HG03159 (cell line): ENCODE measurements around the gene SEMA3B.
"Not testable (repeated sequence)": the region's sequence is repeated elsewhere in the genome, so short reads cannot be mapped to it uniquely, and the experiment has no call there.

Source experiments
- ATAC-seq: cut with Tn5 transposase; IDR thresholded peaks from one replicate; pipeline ENCODE4 v1.9.1; 2021; ENCODE audit warnings: mild to moderate bottlenecking, moderate library complexity; ENCODE audit not compliant: unreplicated experiment

The SEMA3B gene

GRCh38 chr3:50271314-50271936 is 2.5 kb downstream of the SEMA3B start:
- no peak for ATAC-seq

DNA sequence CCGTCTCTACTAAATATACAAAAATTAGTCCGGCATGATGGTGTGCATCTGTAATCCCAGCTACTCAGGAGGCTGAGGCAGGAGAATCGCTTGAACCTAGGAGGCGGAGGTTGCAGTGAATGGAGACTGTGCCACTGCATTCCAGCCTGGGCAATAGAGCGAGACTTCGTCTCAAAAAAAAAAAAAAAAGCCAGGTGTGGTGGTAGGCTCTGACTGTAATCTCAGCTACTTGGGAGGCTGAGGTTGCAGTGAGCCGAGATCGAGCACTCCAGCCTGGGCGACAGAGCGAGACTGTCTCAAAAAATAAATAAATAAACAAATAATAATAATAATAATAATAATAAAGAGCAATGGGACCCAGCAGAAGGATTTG is 3.6 kb downstream of the SEMA3B start:
- not testable (repeated sequence) for ATAC-seq

- peak; percentile 81 for ATAC-seq
These were observed 4.2 kb downstream of the SEMA3B start for GRCh38 chr3:50272911-50273688.

- no peak for ATAC-seq
These were observed 4.7 kb downstream of the SEMA3B start for GRCh38 chr3:50273689-50274065.

DNA sequence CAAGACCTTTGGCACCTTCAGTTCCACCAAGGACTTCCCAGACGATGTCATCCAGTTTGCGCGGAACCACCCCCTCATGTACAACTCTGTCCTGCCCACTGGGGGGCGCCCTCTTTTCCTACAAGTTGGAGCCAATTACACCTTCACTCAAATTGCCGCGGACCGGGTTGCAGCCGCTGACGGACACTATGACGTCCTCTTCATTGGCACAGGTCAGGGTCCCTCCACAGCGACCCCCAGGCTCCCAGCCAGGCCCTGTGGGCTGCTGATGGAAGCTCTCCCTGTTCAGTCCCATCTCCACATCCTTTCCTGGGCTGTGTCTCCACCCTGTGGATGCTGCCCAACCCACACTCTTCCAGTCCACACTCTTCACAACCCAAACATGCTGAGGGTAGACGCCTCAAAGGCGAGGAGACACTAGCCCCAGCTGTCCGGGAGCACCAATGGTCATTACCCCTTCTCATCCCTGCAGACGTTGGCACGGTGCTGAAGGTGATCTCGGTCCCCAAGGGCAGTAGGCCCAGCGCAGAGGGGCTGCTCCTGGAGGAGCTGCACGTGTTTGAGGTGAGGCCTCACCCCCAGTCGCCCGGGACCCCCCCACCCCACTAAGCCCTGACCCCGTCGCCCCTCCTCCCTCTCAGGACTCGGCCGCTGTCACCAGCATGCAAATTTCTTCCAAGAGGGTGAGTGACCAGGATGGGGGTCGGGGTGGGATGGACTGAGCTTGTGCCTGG is 5.6 kb downstream of the SEMA3B start:
- ATAC-seq = no peak

- ATAC-seq = no peak
These were observed 6.4 kb downstream of the SEMA3B start for GRCh38 chr3:50275141-50275995.

DNA sequence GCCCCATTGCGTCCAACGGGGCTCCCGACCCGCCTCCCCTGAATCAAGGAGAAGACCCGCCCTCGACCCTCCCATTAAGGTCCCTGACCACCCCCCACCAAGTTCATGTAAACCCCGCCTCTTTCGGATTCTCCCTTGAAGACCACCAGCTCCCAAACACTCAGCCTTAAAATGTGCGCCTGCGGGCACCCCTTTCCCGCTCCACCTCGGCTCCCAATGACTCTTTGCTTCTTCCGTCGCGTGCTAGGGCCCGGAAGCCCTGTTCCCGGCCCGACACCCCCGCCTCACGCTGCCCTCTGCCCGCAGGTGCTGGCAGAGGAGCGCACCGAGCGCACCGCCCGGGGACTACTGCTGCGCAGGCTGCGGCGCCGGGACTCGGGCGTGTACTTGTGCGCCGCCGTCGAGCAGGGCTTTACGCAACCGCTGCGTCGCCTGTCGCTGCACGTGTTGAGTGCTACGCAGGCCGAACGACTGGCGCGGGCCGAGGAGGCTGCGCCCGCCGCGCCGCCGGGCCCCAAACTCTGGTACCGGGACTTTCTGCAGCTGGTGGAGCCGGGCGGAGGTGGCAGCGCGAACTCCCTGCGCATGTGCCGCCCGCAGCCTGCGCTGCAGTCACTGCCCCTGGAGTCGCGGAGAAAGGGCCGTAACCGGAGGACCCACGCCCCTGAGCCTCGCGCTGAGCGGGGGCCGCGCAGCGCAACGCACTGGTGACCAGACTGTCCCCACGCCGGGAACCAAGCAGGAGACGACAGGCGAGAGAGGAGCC is 7.2 kb downstream of the SEMA3B start:
- no peak for ATAC-seq

DNA sequence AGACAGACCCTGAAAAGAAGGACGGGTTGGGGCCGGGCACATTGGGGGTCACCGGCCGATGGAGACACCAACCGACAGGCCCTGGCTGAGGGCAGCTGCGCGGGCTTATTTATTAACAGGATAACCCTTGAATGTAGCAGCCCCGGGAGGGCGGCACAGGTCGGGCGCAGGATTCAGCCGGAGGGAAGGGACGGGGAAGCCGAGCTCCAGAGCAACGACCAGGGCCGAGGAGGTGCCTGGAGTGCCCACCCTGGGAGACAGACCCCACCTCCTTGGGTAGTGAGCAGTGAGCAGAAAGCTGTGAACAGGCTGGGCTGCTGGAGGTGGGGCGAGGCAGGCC is 7.8 kb downstream of the SEMA3B start:
- ATAC-seq = no peak

GRCh38 chr3:50278123-50278879 is 9.4 kb downstream of the SEMA3B start:
- no peak for ATAC-seq

DNA sequence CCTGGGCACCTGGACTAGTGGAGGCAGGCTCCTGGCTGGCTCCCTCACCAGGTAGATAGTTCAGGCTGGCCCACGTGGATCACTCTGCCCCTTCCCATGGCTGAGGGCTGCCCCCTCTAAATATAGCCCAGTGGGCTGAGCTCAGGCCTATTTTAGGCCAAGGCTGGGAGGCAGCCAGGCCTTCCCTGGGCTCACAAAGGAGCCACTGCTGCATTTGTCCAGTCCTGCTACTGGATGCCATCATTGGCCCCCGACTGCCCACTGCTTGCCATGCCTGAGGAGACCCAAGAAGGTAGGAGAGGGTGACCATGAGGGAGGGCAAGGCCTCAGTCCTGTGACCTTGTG is 9.9 kb downstream of the SEMA3B start, which contains the start of gene LSMEM2:
Gene LSMEM2 (plus strand): TSS at position 208 of the 345 bp plus-strand sequence. CDS start 27 bp downstream, at position 235.
- ATAC-seq = no peak

DNA sequence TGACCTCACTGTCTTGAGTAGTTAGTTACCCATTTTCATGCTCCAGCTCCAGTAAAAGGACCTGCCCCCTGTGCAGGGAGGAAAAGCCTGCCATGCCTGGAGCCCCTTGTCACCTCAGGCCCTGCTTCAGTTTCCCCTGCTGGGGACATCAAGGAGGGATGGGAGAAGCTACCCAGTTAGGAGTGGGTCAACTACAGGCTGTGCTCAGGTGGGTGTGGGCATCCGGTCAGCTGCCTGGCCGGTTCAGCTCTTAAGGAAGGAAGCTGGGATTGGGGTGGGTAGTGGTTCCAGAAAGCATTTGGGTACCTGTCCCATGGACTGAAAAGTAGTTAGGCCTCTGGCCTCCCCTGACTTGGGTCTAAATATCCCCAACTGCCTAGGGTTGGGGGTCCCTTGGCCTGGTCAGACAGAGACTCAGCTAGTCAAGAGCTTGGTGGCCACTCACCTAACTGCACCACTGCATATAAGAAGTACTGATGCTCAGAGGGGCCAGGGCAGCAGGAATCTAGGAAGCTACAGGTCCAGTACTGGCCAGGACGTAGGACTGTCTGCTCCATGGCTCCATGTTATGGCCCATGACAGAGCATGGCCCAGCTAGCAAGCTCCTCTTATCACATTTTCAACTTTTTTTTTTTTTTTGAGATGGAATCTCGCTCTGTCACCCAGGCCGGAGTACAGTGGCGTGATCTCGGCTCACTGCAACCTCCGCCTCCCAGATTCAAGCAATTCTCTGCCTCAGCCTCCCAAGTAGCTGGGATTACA is 10.5 kb downstream of the SEMA3B start:
- ATAC-seq = no peak

DNA sequence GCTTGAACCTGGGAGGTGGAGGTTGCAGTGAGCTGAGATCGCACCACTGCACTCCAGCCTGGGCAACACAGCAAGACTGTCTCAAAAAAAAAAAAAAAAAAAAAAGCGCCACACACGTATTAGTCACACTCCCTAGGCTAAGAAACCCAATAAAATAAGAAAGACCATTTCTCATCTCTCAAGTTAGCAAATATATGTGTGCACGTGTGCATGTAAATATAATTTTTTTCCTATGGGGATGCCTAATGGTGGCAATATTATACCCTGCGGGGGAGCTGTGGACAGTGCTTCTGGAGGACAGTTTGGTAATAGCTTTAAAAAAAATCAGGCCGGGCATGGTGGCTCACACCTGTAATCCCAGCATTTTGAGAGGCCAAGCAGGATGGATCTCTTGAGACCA is 15.2 kb downstream of the SEMA3B start:
- not testable (repeated sequence) for ATAC-seq

DNA sequence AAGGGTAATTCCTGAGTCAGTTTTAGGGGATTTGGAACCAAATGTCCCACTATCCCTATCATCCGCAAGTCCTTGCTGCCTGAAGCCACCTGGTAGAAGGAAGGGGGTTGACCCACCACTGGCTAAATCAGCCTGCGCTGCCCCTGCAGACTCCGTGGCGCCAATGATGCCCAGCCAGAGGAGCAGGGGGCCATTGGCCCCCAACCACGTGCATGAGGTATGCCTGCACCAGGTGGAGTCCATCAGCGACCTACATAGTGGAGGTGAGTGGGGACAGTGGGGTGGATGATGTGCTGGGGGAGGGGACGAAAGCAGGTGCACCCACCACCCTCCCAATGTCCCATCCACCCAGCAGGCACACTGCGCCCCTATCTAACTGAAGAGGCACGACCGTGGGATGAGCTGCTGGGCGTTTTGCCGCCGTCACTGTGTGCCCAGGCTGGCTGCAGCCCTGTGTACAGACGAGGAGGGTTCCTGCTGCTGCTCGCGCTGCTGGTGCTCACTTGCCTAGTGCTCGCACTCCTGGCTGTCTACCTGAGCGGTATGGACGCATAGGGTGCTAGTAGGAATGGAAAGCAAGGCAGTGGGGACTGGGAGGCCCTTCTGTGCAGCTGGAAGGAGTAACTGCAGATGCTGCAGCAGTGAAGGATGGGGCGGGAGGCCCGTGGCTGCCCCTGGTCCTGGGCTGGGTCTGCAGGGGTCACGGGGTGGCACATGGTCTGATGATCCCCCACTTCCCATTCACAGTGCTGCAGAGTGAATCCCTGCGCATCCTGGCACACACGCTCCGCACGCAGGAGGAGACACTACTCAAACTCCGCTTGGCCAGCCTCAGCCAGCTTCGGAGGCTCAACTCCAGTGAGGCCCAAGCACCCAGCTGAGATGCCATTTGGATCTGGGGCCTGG is 17.6 kb downstream of the SEMA3B start:
- ATAC-seq = no peak

- ATAC-seq = no peak
These were observed 18.3 kb downstream of the SEMA3B start for GRCh38 chr3:50287262-50287661.

GRCh38 chr3:50288387-50289007 is 19.6 kb downstream of the SEMA3B start:
- ATAC-seq = no peak

DNA sequence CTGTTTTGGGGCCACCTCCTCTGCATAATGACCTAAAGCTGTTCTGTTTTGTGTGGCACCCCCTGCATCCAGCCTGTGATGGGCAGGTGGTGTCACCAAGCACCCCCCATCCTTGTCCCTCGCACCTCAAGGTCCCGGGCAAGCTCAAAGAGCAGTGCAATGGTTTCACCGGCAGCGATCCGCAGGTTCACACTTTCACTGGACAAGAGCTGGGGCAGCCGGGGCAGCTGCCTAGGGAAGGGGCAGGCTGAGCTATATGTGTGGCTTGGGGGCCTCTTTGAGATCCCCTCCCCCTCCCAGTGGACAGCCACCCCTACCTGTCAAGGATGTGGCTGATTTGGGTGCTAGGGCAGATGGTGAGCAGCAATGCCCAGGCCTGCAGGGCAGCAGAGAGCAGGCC is 20.2 kb downstream of the SEMA3B start:
- ATAC-seq = no peak

GRCh38 chr3:50290161-50290641 is 21.3 kb downstream of the SEMA3B start:
- ATAC-seq = no peak
